Stomach (tissue), 4 donors: Measurements from ENCODE around the gene TTC7B.

ENCODE experiments used
- EP300 ChIP-seq: sonication (generic); formaldehyde crosslinking; IDR thresholded peaks from one replicate; pipeline ENCODE4 v1.6.1; 2017; ENCODE audit warnings: antibody characterized with exemption
- POLR2A ChIP-seq, 4 donors: fragments of 450-650 bp; IDR thresholded peaks; one replicate each; pipeline ENCODE4 v1.6.1; 2016; ENCODE audit warnings: antibody characterized with exemption in 4 of 4, control low read depth in 2 of 4, mild to moderate bottlenecking in 1 of 4, moderate library complexity in 1 of 4
- POLR2AphosphoS5 ChIP-seq, 3 donors: sonication (generic); formaldehyde crosslinking; IDR thresholded peaks; one replicate each; pipeline ENCODE4 v1.6.1; 2016; ENCODE audit warnings: antibody characterized with exemption in 3 of 3
- TF ChIP-seq, protein P1 (sequence below), 7 experiments: fragments of 450-650 bp in 4 of 7; fragments of 200-600 bp in 3 of 7; sonication (generic) in 3 of 7; IDR thresholded peaks; one replicate each; pipeline ENCODE4 v1.5.1; 2016 to 2019; ENCODE audit warnings: antibody characterized with exemption in 7 of 7, control low read depth in 2 of 7, mild to moderate bottlenecking in 1 of 7

DNA sequence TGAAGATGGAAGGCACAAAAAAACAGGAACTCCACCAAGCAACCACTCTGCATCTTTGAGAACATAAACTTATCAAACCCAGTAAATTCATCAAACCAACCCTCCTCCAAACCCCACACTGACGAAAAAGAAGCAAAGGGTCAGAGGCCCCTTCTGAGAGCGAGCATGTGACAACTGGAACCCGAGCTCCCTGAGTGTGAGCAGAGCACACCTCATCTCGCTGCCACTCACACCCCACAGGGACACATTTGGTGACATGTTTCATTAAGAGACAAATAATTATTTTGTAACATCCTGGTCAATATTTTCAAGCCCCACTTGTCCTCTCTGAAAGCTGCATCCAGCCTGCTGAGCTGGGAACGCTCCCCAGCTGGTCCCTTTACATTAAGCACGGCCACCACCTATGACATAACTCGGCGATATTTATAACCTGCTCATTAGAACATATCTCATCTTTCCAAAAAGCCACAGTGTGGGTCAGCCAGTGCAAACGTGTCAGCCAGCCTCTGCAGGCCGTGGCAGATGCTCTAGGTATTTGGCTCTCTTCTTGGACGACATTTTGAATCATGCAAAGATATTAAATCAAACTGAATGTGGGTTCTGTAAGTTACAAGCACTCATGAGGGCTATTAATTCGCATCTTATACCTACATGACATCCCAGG lies 120.1 kb downstream of the TTC7B start:
- TF ChIP-seq, protein P1, sequence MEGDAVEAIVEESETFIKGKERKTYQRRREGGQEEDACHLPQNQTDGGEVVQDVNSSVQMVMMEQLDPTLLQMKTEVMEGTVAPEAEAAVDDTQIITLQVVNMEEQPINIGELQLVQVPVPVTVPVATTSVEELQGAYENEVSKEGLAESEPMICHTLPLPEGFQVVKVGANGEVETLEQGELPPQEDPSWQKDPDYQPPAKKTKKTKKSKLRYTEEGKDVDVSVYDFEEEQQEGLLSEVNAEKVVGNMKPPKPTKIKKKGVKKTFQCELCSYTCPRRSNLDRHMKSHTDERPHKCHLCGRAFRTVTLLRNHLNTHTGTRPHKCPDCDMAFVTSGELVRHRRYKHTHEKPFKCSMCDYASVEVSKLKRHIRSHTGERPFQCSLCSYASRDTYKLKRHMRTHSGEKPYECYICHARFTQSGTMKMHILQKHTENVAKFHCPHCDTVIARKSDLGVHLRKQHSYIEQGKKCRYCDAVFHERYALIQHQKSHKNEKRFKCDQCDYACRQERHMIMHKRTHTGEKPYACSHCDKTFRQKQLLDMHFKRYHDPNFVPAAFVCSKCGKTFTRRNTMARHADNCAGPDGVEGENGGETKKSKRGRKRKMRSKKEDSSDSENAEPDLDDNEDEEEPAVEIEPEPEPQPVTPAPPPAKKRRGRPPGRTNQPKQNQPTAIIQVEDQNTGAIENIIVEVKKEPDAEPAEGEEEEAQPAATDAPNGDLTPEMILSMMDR (IDR thresholded peaks at IDR 0.05) = no peak
- TF ChIP-seq POLR2A (IDR thresholded peaks at IDR 0.05) (no peak), POLR2AphosphoS5 (IDR thresholded peaks at IDR 0.05) (no peak), EP300 (no peak)
